SIG-M5 treated with dmso at 0.1 percent for 504 hours (cell line): ENCODE measurements around the gene RGS16.
A peak's percentile ranks its signal among the peaks of the same experiment; 100 is the strongest.

Experiments
- DNase-seq: peaks from one replicate; lab custom pipeline; 2025; ENCODE audit not compliant: unreplicated experiment; lab: John Stamatoyannopoulos, UW

Gene RGS16

DNA sequence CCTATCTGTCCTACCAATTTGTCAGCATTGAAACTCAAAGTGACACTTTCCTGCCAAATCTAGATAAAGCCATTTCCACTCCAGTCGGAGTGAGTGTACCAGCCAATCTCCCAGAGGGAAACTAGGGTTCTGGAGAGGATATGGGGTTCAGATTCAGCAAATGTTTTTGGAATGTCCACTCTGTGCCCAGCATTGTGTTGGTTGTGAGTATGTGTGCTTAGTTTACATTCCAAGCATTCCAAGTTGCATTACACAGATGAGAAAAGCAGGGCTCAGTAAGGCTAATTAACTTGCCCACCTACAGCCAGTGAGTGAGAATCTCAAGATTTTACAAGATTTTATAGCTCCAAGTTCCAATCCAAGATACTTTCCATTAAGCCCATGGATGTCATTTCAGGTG lies 26.4 kb upstream of the RGS16 start:
- DNase-seq = no peak

GRCh38 chr1:182629499-182630096 lies 25.4 kb upstream of the RGS16 start:
- DNase-seq = no peak

DNA sequence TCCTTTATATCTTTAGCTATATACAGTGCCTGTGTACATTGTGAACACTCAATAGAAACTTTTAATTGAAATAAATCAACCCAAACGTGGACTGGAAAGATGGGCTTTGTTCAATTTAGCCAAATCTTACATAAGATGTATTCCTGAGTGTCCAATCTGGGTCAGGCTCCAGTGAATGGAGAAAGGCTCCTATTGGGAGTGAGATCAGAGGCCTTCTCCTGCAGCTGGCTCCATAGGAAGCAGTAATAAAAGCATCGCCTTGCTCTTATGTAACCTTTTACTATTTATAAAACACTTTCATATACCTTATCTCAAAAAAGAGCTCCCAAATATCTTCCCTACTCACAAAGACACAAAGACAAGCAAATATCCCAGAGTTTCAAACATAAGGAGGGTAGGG lies 24.9 kb upstream of the RGS16 start:
- DNase-seq = no peak

GRCh38 chr1:182628657-182629056 lies 24.5 kb upstream of the RGS16 start:
- no peak for DNase-seq

GRCh38 chr1:182627622-182628021 lies 23.4 kb upstream of the RGS16 start:
- DNase-seq = no peak

- no peak for DNase-seq
Measured at GRCh38 chr1:182626527-182626926, 22.3 kb upstream of the RGS16 start.

- DNase-seq = no peak
Measured at GRCh38 chr1:182625719-182626504, 21.7 kb upstream of the RGS16 start.

DNA sequence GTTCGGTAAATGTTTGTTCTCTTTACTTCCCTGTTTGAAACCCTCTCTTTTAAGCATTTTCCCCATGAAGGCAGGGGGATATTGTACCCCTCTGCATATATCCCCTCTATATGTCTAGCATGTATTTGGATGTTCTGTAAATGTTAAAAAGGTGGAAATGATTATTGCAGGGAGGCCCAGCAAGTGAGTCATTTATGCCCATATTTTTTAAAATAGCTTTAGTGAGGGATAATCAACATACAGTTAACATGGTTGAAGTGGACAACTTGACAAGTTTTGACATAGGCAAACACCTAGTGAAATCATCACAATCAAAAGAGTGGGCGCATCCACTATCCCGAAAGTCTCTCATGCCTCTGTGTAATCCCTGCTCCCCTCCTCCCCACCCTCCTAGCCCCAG lies 20.8 kb upstream of the RGS16 start:
- DNase-seq = no peak

GRCh38 chr1:182624577-182624976 lies 20.4 kb upstream of the RGS16 start:
- peak; percentile 55 for DNase-seq

- no peak for DNase-seq
Measured at GRCh38 chr1:182622901-182623528, 18.8 kb upstream of the RGS16 start.

GRCh38 chr1:182621906-182622305 lies 17.7 kb upstream of the RGS16 start:
- DNase-seq = no peak

DNA sequence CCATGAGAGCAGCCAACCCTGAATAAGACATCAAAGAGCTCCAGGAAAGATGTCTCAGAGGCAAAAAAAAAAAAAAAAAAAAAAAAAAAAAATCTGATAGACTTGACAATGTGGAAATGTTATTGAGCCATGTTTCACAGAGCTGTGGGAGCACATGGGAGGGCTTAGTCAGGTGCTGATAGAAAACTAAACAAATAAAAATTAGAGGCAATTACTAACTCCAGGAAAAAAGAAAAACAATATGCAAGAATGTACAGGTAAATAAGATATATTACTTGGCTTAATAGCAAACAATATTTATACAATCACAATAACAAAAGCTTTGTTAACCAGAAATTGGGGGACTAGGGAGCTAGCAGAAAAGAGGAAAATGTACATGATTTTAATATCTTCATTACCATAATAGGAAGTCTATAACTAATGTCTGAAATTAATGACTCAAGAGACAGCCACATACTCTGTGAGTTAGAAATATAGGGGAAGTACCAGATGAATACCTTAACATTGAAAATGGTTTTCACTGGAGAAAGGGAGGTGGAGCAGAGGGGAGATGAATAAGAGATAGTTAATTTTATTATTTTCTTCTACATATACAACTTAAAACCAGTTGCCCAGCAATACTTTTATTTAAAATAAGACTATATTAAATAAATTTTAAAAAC lies 16.9 kb upstream of the RGS16 start:
- DNase-seq = no peak

DNA sequence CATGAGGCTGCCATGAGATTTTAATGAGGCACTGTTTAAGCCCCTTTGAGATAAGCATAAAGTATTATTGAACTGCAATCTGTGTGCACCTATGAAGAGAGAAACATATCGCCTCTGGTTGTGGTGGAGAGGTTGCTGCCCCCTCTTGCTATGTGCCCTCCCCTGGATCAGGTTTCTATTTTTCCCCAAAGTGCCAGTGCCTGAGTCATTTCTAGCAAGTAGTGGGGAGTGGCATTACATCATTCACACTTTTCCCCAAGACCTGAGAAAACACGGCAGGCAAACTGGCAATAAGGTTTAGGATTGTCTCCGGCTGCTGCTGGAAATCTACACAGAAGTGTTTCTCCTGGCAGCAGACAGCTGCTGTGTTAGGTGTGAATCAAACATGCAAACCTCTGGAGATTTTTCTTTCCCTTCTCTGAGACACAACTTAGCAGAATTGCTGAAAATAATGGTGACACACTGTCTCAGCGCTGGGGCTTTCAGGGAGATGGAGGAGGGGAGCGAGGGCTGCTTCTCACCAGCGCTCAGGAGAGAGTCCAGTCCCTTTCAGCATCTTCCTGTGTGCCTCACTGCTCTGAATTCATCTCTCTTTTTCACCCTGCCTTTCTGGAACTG lies 13.7 kb upstream of the RGS16 start:
- DNase-seq = peak; percentile 19

DNA sequence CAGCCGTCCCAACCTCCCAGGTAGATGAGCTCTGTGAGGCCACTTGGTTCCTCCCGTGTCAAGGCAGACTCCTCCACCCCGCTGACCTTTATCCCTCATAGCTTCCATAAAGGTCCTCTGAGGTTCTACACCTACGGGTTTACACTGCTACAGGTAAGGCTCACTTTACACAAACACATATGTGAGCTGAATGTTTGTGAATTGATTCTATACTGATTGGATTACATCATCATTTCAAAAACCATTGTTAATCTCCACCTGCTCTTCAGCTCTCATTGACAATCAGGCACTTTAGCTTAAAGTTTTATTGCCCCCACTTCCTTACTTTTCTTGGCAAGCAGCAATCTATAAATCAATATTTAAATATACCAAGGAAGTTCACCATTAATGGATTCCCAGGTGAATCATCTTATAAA lies 12.8 kb upstream of the RGS16 start:
- no peak for DNase-seq

GRCh38 chr1:182616130-182617013 lies 12.2 kb upstream of the RGS16 start:
- peak; percentile 99 for DNase-seq

- peak; percentile 79 for DNase-seq
Measured at GRCh38 chr1:182615468-182616129, 11.4 kb upstream of the RGS16 start.

DNA sequence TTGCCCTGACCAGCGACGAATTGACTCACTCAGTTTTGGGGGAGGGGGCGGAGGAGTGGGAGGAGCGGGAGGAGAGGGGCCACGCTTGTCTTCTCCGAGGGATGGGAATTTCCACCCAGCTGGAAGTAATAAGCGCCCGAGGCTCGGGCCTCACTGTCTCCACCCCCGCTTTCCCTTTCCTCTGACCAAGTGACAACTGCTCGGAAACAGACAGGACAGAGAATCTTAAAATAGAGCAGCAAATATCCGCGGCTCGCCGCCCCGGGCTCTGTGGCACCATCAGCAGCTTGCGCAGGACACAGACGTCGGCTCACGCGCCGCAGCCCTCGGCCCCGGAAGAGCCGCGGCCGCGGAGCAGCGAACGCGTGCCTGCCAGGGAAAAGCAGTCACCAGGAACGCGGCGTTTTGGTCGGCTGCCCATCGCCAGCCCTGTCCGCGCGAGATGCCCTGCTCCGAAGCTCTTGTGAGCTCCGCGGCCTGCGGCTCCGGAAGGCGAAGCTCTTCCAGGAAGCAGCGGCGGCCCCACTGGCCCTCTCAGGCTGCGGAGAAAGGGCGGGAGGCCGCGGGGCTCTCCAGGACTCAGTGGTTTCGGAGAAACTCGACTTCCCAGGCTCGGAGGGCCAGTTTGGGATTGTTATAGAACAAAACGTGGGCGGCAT lies 10.7 kb upstream of the RGS16 start:
- peak; percentile 91 for DNase-seq

DNA sequence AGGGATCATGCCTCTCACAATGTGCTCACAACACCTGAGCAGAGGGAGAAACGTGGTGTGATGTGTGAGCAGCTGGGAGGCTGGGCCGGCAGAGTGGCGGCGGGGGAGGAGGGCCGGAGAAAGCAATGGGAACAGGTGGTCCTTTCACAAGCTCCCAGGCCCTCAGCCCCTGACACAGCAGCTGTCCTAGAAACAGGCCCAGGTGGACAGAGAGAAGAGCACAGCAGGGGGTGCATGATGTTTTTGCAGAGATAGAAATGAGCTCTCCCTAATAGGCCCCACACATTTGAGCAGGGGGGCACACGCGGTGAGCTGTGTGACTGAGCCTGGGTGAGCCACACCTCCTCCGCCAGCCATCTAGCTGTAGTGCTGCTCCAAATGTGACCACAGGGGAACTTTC lies 7.6 kb upstream of the RGS16 start:
- no peak for DNase-seq

DNA sequence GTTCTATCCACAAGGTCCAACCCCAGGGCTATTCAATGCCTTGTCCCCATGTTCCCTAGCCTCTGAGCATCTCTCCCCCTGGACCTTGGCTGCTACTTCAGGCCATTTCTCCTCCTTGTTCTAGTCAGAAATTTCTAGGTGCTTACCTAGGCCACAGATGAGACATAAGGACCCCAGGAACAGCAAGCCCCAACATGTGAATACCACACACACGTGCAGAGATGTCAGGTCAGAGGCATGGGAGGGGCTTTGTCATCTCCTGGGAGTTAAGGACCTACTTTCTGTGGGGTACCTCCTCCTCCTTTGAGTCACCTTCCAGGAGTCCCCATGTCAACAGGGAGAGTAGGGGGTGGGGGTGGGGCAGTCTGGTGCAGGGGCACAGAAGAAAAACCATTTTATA lies 7.1 kb upstream of the RGS16 start:
- DNase-seq = no peak
